Sigmoid colon (tissue), 4 donors: Measurements from ENCODE around the gene PBX3.

ENCODE experiments used
- EP300 ChIP-seq, 4 donors: sonication (generic); formaldehyde crosslinking; IDR thresholded peaks; one replicate each; pipeline ENCODE4 v1.6.1; 2017; ENCODE audit warnings: antibody characterized with exemption in 4 of 4
- POLR2A ChIP-seq, 2 donors: fragments of 450-650 bp; IDR thresholded peaks; one replicate each; pipeline ENCODE4 v1.6.1; 2016; ENCODE audit warnings: antibody characterized with exemption in 2 of 2, mild to moderate bottlenecking in 2 of 2, moderate library complexity in 2 of 2
- TF ChIP-seq, protein P1 (sequence below), 4 experiments: fragments of 450-650 bp in 3 of 4; fragments of 200-600 bp in 1 of 4; IDR thresholded peaks; one replicate each; pipeline ENCODE4 v1.5.1; 2016 to 2019; ENCODE audit warnings: antibody characterized with exemption in 4 of 4, mild to moderate bottlenecking in 3 of 4, moderate library complexity in 2 of 4

DNA sequence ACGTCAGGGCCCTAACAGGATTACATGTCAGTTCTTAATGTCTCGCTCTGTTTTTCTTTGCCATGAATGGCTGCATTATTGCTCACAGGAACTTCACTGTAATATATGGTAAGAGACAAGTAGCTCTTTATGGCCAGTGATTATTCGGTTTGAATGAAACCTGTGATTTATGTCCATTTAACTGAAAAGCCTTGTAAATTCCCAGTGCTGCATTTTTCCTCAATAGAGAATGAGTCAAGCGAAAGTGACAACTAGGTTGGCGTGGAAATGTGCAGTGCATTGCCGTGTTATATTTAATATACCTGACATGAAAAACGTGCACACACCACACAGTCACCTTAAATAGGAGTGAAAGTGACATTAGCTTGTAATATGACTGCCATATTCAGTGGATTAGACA is 163.1 kb downstream of the PBX3 start:
- no peak for TF ChIP-seq POLR2A (IDR thresholded peaks at IDR 0.05)
- no peak for TF ChIP-seq EP300 (IDR thresholded peaks at IDR 0.05)
- TF ChIP-seq, protein P1, sequence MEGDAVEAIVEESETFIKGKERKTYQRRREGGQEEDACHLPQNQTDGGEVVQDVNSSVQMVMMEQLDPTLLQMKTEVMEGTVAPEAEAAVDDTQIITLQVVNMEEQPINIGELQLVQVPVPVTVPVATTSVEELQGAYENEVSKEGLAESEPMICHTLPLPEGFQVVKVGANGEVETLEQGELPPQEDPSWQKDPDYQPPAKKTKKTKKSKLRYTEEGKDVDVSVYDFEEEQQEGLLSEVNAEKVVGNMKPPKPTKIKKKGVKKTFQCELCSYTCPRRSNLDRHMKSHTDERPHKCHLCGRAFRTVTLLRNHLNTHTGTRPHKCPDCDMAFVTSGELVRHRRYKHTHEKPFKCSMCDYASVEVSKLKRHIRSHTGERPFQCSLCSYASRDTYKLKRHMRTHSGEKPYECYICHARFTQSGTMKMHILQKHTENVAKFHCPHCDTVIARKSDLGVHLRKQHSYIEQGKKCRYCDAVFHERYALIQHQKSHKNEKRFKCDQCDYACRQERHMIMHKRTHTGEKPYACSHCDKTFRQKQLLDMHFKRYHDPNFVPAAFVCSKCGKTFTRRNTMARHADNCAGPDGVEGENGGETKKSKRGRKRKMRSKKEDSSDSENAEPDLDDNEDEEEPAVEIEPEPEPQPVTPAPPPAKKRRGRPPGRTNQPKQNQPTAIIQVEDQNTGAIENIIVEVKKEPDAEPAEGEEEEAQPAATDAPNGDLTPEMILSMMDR (IDR thresholded peaks at IDR 0.05) = no peak
